ENCODE results near the gene BHLHE23.

The BHLHE23 gene

GRCh38 chr20:62987114-62987513 is 19.6 kb downstream of the BHLHE23 start:
- no peak for DNase-seq

DNA sequence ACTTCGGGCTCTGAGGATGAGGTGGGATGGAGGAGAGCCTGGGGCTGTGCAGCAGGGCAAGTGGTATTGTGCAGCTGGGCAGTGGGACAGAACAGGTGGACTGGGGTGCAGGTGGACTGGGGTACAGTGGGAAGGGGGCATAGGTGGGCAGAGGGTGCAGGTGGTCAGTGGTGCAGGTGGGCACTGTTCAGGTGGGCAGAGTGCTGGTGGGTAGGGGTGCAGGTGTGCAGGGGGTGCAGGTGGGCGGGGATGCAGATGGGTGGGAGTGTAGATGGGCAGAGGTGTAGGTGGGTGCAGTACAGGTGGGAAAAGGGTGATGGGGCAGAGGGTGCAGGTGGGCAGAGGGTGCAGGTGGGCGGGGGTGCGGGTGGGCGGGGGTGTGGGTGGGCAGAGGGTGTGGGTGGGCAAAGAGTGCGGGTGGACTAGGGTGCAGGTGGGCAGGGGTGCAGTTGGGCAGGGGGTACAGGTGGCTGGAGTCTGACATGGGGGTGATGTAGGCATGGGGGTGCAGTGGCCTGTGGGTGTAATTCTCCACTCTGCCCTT is 20.4 kb downstream of the BHLHE23 start:
- no peak for DNase-seq

GRCh38 chr20:62985444-62985778 is 21.4 kb downstream of the BHLHE23 start:
- DNase-seq = no peak

DNA sequence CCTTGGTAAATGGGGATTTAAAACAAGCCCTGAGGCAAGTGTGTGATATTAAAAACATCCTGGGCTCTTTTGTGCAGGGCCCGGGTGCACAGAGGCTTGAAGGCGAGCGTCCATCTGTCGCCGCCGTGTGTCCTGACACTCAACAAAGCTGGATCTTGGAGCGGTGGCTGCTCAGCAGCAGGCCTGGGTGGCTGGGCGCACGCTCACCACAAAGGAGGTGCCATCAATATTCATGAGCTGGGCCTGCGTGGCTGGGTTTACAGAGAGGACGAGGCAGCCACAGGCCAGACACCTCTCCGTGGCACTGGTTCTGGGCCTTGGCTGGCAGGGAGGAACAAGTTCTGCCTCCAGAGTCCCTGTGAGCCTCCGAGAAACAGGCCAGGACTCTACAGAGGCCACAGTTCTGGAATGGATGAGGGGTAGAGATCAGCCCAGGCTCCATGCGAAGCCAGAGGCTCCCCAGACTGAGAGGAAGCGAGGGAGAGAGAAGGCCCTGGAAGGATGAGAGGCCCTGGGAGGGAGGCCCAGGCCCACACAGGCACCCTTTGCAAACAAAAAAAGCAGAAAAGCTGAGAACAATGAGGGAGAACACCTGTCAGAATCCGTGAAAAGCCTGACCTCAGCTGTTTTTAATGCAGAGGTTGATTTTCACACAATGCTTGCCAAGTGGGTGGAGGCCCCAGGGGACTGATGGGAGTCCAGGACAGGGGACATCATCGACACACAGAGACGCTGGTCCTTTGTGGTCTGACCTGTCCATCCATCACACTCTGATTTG is 21.9 kb downstream of the BHLHE23 start:
- no peak for DNase-seq

DNA sequence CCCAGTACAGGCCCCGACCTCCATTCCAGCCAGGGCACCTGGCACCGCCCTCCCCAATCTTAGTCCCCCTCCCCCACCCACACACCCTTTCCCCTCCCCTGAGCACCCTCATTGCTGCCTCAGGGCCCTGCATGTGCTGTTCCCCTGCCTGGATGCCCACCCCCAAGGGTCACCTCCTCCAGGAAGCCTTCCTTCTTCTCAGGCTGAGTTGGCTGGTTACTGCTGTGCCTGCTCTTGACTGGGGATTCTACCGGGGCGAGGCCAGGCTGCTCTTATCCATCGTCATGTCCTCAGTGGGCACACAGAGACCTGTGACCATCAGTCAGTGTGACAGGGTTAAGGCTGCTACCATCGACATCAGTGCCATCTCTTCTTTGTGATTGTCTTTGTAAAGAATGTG is 23.6 kb downstream of the BHLHE23 start:
- no peak for DNase-seq

GRCh38 chr20:62982124-62983075 is 24.4 kb downstream of the BHLHE23 start:
- no peak for DNase-seq

- DNase-seq = peak in 4 of 5 donors; percentile 29 to 51 (median 46)
Measured at GRCh38 chr20:62980970-62981369, 25.8 kb downstream of the BHLHE23 start.

- DNase-seq = no peak
Measured at GRCh38 chr20:62980380-62980960, 26.3 kb downstream of the BHLHE23 start.

DNA sequence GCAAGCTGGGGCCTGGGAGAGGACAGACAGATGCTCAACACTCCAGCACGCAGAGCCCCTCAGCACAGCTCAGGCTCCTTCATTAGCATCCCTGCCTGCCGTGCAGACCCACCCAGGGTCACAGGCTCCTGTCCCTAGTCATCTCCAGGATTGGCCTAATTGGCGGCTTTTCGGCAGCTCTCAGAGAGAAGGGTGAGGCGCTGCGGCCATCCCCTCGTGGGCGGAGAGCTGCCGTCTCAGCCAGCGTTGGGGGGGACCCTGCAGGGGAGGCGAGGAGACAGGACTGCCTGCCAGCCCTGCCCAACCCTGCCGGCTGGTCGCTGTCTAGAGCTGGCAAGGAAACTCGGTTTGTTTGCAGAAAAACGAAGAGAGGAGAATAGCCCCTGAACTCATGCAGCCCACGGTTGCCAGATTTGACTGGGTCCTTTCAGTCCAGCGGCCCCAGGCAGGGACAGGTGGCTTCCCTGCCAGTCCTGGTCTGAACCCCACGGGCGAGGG is 26.8 kb downstream of the BHLHE23 start:
- DNase-seq = no peak

GRCh38 chr20:62979310-62979709 is 27.5 kb downstream of the BHLHE23 start:
- DNase-seq = no peak

DNA sequence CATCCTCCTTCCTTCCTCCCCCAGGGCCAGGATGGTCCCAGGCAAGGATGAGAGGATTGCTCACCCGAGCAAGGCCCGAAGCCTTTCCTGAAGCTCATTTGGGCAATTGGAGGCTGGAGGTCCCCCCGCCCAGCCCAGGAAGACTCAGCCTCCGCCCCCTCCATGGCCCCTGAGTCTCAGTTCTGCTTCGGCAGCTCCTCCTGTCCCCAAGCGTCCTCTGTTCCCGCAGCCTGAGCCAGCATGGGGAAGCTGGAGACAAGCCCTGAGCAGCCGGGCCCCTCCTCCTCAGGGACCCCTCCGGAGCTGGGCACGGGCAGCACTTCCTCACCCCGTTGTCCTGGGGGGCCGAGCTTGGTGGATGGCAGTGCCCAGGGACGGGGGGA is 28.2 kb downstream of the BHLHE23 start:
- no peak for DNase-seq

GRCh38 chr20:62977613-62978560 is 28.9 kb downstream of the BHLHE23 start:
- DNase-seq = peak; percentile 68 to 91 (median 83)

- no peak for DNase-seq
Measured at GRCh38 chr20:62976886-62977285, 29.9 kb downstream of the BHLHE23 start.

DNA sequence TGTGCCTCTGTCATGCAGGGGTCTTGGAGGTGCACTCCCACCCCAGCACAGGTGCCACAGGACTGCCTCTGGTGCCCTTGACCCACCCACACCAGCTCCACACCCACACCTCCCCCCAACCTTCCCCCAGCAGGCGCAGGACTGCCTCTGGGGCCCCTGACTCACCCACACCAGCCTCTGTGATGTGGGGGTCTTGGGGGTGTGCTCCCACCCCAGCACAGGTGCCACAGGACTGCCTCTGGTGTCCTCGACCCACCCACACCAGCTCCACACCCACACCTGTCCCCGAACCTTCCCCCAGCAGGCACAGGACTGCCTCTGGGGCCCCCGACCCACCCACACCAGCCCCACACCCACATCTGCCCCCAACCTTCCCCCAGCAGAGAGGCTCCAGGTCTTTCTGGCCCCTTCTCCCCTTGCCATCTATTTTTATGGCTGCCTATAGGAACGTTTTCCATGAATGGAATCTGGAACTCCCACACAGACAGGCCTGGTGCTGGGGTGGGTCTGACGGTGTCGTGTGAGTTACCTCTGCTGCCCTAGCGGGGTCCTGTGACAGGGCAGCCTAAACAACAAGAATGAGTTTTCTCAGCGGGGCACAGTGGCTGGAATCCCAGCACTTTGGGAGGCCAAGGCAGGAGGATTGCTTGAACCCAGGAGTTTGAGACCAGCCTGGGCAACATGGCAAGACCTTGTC is 30.8 kb downstream of the BHLHE23 start:
- DNase-seq = no peak

DNA sequence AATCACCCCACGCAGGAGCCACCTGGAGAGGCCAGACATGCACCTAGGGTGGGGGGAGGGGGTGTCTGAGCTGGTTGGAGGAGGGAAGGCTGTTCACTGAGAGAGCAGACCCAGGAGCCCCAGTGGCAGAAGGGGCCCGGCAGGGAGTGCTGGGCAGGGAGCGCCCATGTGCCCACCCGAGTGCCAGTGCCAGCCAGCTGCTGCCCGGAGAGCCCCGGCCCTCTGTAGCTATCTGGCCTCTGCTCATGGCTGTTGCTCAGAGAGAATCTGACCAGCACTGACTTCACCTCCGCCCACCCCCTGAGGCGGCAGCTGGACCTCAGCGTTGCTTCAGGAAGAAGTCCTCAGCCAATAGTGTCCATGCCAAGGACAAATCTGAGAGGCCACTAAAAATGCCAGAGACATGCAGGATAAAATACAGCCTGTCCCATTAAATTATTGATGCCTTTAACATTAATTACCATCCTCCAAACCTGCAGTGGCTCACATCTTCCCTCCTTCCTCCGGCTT is 31.5 kb downstream of the BHLHE23 start:
- DNase-seq = no peak

DNA sequence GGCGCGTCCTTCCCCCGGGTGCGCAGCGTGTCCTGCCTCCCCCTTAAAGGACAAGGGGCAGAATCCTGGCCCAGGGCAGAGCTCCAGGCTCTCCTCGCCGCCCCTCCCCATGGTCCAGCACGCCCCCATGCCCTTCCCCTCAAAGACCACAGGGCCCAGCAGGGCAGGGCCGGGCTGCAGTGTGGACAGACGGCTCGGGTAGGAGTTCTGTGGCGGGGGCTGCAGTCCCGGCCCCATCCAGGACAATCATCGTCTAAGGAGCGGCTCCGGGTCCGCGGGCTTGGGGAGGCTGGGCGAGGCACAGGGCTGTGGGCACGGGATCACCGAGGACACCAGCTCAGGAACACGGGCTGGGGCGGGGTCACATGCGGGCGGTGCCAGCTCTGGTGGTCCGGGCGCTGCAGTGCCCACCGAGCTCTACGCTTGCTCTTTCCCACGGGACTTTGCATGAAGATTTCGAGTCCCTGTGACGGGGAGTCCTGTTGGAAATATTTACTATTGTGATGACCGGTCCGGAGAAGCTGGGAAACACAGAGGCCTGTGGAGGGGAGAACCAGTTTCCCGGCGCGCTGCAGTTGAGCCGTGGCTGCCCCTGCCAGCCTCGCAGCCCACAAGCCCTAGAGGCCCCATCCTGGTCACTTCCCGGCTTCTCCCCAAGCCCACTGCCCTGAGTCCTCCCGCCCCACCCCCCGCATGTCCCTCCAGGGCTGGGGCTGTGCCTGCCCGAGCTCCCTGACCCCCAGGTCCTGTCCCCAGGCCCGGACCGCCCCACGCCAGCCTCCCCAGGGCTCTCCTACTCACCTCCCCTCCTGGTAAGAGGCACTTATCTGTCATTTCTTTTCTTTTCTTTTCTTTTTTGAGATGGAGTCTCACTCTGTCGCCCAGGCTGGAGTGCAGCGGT is 33.7 kb downstream of the BHLHE23 start:
- no peak for DNase-seq

- DNase-seq = peak; percentile 65 to 82 (median 77)
Measured at GRCh38 chr20:62971950-62972844, 34.6 kb downstream of the BHLHE23 start.

DNA sequence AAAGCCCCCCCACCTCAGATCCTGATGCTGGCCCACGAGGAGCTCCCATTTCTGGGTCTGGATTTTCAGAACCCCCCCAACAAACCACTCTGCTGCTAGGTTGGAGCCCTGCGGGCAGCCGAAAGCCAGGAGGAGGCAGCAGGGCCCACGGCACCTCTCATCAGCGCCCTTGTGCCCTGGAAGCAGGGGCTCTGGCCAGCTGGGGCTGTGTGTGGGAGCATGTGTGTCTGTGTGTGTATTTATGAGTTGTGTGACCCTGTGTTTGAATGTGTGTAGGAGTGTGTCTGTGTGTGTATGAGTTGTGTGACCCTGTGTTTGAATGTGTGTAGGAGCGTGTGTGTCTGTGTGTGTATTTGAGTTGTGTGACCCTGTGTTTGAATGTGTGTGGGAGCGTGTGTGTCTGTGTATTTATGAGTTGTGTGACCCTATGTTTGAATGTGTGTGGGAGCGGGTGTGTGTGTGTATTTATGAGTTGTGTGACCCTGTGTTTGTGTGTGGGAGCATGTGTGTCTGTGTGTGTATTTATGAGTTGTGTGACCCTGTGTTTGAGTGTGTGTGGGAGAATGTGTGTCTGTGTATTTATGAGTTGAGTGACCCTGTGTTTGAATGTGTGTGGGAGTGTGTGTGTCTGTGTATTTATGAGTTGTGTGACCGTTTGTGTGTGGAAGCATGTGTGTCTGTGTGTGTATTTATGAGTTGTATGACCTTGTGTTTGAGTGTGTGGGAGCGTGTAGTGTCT is 35.4 kb downstream of the BHLHE23 start:
- no peak for DNase-seq

All from T-helper 1 cell (primary cell).